Left cardiac atrium (tissue), 4 donors: ENCODE measurements around the gene SIAH2. TPM values are rescaled to one million over a fixed set of nuclear protein-coding genes. Genes with fewer than 3 reads are reported as not detected.
A peak's percentile ranks its signal among the peaks of the same experiment; 100 is the strongest.

Source experiments
- ATAC-seq, 2 donors: fragments of 200-7000 bp; cut with Tn5 transposase; one replicate each; pipeline ENCODE4 v1.9.1; 2020; ENCODE audit warnings: mild to moderate bottlenecking in 2 of 2, moderate library complexity in 2 of 2
- DNase-seq: peaks from one replicate; pipeline ENCODE4 v3.0.0-alpha.2; 2020
- intact Hi-C, 2 donors: fragments of 100-400 bp; cut with DNase I; formaldehyde crosslinking; loops; one replicate each; pipeline versions ENCODE4 v1.14.1 to v1.15.1; 2022 to 2023
- total RNA-seq, 2 donors: library from RNA; stranded (reverse); fragmentation: NEBNext Ultra II Directional; extraction: Animal tissue kit (Norgen Biotek cat#: 25700); gene quantifications; one replicate each; pipeline ENCODE4 v1.2.1, GENCODE V29; 2021
- donor health status: DM: no; HTN: yes; CAD: no.
- donor health status: DM: no; HTN: yes; CAD: no; lungs with severe emphysema.
- donor health status: DM: yes; HTN: yes; CAD: no.
- donor health status: Dilated cardiomyopathy.

The SIAH2 gene
- total RNA-seq, 2 donors from 2014 or later, result 14.7 to 16.4 TPM

DNA sequence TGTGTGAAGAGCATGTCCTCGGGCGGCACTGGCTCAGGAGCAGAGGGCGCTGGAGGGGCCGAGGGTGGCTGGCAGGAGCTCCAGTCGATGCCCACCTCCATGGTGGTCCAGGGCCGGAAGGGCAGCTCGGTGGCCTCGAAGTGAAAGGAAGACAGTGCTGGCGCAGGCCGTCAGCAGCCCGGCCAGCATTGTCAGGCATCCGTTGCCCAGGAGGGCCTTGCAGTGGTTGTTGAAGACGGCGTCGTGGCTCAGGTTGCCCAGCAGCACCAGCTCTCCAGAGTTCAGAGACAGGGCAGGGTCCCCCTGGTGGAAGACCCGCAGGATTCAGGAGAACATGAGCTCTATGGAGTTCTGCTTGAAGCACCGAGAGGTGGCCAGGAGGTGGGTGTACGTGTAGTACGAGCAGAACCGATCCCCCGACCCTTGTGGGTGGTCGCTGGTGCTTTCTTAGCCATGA is 16.5 kb upstream of the SIAH2 start:
- ATAC-seq (no peak), DNase-seq (no peak)
- intact Hi-C loops, result no loop called here

DNA sequence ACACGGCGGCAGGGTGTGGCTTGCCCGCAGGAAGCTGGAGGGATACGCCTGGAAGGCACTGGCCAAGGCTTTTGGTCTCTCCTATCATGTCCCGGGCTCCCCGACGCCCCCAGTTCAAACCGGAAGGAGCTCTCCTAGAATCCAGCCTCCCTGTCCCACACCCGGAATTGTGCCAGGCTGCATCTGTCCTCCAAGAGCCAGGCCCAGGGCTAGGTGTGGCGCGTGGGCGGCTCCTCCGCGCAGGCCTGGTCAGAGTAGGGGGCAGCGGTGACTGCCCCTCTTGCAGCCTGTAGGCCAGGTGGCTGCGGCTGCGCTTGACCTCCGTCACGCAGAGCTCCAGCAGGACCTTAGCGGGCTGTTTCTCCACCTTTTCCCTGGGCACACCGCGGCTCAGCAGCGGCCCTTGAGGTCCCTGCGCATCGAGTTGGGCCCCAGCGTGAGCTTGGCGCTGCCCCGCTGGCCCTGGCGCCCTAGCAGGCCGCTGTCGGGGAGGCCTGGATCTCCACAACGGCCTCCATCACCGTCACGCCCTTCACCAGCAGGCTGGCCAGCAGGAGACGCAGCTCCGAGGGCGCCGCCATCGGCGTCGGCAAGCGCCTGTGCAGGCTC is 15.9 kb upstream of the SIAH2 start:
- DNase-seq, result no peak

DNA sequence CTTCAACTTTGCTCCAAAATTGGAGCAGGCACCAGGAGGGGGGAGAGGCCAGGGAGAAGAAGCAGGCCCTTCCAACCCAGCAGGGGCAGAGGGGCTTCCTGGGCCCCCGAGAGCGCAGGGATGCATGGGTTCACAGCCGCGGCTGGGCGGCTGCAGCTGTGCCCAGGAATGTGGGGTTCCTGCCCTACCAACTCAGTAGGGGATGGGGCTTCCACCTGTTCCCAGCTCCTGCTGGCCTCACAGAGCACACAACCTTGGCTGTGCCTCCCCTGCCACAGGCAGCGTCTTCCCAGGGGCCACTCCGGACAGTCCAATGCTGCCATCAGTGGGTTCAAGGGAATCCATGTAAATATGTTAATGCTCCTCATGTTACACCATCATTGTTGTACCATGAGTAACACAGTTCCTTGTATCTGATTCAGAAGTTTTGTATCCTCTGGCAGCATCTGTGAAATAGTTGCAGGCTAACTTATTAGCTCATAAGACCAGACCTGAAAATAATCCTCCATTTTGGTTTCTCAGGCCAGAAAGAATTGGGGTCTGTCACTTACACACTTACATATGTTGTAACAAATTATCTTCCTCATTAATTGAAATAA is 12.1 kb upstream of the SIAH2 start:
- DNase-seq (no peak), ATAC-seq (no peak)
- intact Hi-C loops, result no loop called here

More for the DNA sequence above, 15.9 kb upstream of the SIAH2 start:
- intact Hi-C loops, result no loop called here
- no peak for ATAC-seq

DNA sequence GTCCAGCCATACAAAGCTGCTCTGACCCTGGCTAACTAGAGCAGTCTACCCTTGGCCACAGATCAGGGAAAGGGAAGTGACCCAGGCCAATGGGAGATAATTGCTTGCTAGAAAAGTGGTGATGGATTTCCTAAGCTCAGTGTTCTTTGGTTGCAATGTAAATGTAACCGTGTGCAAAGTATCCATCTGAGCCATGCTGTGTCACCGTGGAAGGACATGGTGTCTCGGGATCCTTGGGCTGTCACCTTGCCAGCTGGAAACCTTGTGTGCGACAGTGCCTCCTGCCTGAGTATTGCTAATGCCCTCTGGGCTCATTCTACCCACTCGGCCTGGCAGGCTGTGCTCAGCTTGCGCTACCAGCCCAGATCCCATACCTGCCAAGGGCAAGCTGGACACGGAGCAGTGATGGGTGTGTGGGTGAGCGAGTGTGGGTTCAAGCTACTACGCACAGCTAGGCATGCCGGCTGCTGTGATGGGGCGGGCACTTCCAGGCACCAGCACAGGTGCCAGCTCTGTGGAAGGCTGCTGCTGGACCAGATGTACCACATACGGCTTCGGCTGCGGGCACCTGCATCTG is 10.7 kb upstream of the SIAH2 start:
- ATAC-seq (peak in 1 of 2 donors; percentile 45), DNase-seq (no peak)
- intact Hi-C loops, result no loop called here

DNA sequence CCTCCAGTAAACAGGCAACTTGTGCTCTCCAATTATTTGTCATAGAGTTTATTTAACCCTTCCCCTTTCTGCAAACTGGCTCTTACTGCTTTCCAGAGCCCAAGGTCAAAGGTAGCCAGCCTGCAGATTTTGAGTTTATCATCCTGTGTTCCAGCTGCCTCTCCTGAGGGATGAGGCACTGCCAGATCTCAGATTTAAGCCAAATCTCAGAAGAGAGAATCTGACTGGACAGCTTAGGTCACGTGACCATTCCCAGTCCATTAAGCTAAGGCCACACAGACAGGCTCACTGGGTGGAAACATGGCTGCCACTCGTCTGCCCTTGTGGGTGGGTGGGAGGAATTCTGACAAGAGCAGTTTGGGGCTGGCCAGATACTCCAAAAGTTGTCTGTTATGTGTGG is 8.6 kb upstream of the SIAH2 start:
- peak; percentile 16 to 67 for ATAC-seq
- intact Hi-C loops, result no loop called here
- no peak for DNase-seq

DNA sequence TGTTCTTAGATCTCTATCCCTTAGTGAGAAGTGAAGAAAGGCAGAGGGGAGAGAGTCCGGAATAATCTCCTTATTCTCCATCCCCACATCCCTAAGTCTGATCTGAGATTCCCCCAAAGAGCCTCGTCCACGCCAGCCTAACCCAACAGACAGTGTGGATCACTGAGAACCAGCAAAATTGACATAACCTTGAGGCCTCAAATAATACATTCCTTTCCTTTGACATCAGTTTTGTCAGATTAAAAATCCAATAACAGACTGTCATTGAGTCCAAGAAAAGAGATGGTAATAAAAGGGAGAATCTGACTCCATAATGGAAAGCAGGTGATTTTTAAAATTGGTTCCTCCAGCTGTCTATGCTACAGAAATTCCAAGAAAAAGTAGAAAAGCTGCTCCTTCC is 7.7 kb upstream of the SIAH2 start:
- intact Hi-C loops, result no loop called here
- ATAC-seq, result no peak
- DNase-seq, result no peak

DNA sequence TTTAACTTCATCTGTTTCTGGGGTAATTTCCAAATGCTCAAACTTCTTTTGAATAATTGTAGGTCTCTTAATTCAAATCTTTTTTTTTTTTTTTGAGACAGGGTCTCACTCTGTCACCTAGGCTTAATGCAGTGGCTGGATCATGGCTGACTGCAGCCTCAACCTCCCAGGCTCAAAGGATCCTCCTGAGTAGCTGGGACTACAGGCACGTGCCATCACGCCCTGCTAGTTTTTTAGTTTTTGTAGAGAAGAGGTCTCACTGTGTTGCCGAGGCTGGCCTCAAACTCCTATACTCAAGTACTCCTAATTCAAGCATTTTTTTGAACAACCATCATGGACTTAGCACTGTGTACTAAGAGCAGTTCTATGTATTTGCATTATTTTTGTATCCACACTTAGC is 3.8 kb upstream of the SIAH2 start:
- intact Hi-C loops, result loop anchor here in 1 of 2 donors (10.0 kb wide), 1 partner anchor 362 kb away; the partner anchor contains the start of gene TSC22D2
- no peak for ATAC-seq
- DNase-seq, result no peak

DNA sequence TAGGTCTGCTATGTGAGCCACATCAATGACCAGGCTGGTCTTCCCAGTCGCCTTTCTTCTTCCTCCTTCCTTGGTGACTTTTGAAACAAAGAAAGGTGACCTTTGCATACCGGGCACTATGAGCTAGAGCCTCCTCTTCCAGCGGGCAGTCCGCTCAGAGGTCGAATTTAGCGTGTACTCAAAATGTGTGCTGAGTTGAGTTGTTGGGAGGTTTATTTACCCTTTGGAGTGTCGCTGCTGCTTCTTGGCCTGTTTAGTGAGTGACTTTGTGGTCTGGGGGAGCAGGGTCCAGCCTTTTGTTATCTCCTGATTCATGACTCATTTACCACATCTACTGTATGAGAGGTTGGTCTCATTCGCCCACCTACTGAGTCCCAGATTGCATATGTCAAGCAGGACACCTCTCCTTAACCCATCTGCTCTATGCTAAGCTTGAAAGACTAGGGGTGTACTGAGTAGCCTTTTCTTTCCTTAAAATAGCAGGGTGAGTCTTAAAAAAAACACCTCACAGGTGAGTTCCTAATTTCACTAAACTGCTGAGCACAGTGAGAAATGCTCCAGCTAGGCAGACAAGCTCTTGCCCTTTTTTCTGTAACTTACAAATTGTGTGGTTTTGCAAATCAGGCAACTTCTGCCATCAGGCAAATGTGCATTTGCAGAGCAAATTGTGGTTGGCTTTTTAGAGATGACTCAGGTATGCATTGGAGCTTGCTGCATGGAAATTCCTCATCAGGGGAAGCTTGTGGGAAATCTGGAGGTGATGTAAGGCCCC is 3.2 kb upstream of the SIAH2 start:
- intact Hi-C loops, result loop anchor here in 1 of 2 donors (10.0 kb wide), 1 partner anchor 361 kb away; the partner anchor contains the start of gene TSC22D2
- DNase-seq (no peak), ATAC-seq (no peak)

DNA sequence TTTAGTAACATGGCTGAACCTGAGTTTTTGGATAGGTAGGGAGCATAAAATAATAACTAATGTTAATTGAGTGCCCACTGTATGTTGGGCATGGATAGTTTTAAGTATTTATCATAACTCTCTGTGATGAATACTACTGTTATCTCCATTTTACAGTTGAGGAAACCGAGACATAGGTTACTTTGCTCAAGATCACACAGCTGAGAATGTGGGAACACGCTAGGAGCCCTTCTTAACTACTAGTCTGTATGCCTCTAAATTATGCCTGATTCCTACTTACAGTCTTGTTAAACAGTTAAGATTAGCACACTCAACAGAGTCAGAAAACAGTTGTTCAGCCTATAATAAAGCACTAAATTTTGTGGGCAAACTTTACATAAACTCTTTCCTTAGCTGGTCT is 2.0 kb upstream of the SIAH2 start:
- intact Hi-C loops, result loop anchor here in 1 of 2 donors (10.0 kb wide), 1 partner anchor 360 kb away; the partner anchor contains the start of gene TSC22D2

DNA sequence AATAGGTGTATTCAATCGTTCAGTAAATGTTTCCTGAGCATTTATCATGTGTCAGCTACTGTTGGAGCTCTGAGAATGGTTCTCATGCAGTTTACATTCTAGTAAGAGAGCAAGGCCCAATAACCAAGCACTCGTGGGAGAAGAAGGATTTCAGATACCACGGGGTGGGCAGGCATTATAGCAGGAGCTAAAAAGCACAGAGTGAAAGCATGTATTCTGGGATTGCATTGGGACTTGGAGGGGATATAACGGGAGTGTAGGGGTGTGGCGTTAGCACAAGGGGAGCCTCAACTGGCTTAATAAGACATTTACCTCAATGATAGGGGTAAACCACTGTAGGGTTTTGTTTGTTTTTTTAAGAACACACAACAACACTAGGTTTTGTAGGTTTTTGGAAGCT is 1.6 kb upstream of the SIAH2 start:
- ATAC-seq, result no peak
- intact Hi-C loops, result loop anchor here in 1 of 2 donors (10.0 kb wide), 1 partner anchor 360 kb away; the partner anchor contains the start of gene TSC22D2
- no peak for DNase-seq

More for the DNA sequence above, 2.0 kb upstream of the SIAH2 start:
- ATAC-seq, result no peak
- DNase-seq, result no peak

DNA sequence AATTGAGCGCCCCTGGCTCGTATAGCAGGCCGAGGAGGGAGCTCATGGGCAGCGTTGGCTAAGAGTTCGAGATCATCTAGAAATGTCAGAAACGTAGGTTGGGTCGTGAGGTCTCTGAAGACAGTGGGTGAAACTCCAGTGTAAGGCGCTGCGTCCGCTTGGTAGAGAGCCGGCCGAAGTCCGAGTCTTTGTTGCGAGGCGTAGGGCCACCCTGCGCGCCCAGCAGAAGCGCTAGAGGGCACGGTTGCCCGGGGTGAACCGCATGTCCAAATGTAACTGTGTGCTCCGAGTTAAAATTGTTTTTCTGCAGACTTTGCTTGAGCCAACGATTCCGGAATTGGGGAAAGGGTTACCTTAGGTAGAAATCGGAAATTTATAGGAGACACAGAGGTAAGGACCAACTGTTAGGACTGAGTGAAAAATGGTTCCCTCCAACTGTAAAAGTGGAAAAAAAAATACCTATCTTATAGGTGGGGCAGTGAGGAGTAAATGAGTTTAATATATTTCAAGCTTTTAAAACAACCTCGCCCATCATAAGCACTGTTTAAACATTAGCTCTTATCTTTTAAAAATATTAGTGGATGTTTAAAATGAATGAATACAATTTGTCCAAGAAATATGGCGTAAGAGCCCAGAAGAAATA is 993 bp upstream of the SIAH2 start:
- DNase-seq (peak; percentile 76), ATAC-seq (peak; percentile 58 to 72)
- intact Hi-C loops, result loop anchor here in 1 of 2 donors (10.0 kb wide), 1 partner anchor 359 kb away; the partner anchor contains the start of gene TSC22D2

DNA sequence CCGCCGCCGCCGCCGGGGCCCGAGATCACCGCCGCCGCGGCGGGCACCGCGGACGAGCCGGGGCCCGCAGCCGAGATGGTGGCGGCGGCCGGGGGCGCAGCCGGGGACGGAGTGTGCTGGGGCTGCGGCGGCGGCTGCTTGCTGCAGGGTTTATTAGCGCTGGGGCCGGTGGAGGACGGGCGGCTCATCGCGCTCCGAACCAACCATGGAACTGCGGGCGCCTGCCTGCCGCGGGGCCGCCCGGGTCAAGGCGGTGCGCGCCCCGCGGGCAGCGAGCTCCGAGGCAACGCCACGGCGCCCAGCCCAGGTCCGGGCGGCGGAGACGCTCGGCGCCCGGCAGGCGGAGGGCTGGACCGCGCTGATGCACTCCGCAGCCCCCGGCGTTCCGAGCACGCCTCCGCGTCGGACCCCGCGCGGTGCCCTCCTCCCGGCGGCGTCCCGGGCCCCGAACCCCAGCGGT is 277 bp downstream of the SIAH2 start:
- ATAC-seq (peak in 1 of 2 donors; percentile 12), DNase-seq (no peak)
- intact Hi-C loops, result loop anchor here in 1 of 2 donors (10.0 kb wide), 1 partner anchor 358 kb away; the partner anchor contains the start of gene TSC22D2

DNA sequence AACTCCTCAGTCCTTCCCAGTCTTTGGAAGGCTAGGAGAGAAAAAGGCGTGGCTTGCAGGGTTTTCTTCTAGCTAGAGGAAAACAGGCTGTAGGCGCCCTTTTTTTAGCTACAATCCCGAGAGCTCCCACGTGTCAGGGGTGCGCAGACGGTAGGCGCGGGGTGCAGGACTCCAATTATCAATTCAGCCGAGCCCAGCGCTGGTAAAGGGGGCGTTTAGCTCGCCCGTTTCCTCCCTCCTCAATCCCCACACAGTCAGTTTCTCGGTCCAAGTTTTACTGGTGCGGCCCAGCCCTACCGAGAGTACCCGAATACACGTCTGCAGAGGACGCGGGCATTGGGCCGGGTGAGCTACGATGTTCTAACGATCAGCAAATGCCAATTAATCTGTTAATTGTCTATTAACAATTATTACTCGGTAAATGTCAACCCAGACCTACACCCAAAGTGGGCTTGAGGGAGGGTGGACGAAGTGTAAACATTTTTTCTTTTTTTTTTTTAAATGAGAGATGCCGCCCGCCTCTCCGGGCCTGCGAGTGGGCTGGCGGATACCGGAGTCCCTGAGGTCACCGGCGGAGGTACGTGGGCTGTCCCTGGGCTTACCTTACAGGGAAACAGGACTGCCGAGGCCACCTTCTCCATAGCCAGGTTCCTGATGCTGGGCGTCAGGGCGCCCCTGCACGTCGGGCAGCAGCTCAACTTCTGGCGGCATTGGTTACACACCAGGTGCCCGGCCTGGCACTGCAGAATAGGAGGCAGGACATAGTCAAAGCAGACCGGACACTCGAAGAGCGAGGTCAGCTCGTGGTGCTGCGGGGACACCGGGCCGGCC is 923 bp downstream of the SIAH2 start:
- intact Hi-C loops, result loop anchor here in 1 of 2 donors (10.0 kb wide), 1 partner anchor 357 kb away; the partner anchor contains the start of gene TSC22D2
- DNase-seq, result peak; percentile 51
- ATAC-seq, result peak; percentile 3 to 7

DNA sequence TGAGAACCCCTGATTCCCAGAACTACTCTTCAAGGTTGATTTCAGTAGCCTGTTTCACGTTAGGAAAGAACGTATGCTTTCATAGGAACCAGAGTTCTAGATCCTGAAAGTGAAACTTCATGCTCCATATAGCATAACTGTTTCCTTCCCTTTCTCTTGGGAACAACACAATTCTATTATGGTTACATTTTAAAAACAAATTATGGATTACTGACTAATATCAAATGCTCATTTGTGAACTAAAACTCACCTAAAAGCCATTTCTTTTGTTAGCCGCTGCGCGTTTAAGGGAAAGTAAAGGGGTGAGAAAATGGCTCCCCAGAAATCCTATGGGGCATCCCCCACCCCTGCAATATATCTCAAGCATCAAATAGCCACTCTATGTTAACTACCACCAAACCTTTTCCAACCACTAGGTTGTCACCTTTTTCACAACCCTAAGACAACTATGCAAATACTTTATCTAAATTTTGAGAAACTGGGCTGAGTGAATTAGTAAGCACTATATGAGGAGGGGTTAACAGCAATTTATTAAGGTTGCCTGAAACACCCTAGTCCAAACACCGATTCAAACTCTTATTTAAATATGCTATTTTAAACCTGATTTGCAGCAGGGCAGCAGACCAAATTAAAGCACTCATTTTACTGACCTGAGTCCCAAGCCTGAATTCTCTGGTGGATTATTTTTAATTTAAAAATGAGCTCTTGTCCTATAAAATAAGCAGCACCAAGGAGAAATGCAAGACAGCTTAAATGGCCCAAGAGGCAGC is 2.4 kb downstream of the SIAH2 start:
- intact Hi-C loops, result loop anchor here in 1 of 2 donors (10.0 kb wide), 1 partner anchor 356 kb away; the partner anchor contains the start of gene TSC22D2
- no peak for ATAC-seq
- DNase-seq, result no peak

DNA sequence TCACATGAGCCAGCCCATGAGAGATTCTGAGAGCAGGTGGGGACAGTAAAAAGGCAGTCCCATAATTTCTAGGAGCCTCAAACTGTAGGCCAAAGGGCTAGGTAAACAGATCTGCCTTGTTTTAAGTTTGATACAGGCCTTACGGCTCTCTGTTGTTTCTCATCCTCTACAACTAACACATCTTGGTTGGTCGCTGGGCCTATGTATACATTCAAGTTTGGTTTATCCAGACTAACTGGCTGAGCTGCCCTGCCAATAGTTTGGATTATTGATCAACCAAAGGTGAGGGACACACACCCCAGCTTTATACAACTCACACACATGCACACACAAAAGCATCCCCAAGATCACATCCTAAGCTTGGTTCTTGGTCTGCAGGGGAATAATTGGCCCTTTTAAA is 3.0 kb downstream of the SIAH2 start:
- ATAC-seq (no peak), DNase-seq (no peak)
- intact Hi-C loops, result loop anchor here in 1 of 2 donors (10.0 kb wide), 1 partner anchor 355 kb away; the partner anchor contains the start of gene TSC22D2

DNA sequence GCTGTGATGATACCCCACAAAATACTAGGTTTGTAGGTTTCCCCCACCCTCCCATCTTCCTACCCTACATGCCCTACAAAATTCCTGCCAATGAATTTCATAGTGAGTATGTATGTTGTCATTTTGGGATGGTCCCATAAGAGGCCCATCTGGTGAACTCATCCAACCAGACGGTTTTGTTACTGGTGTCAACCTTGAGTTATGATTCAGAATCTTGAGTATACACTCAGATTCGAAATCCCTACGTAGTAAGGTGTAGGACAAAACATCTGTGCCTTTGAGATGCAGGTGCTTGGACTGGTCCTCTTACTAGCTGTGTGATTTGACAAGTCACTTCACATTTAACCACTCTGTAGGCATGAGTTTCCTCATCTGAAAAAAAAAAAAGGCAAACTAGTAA is 3.6 kb downstream of the SIAH2 start:
- no peak for ATAC-seq
- no peak for DNase-seq
- intact Hi-C loops, result no loop called here

DNA sequence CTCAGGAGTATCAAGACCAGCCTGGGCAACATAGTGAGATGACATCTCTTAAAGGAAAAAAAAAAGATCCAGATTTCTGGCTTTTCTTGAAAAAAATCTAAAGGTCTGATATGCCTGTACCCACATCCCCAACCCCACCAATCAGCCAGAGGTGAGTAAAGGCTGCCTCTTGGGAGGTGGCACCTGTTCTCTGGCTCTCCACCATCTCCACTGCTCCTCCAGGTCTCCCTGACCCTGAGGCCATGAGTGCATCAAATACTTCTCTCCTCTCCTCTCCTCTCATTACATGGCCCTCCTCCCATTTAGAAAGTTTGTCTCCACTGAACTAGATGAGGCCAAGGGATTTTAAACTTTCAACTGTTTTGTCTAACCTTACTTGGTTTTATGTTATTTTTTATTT is 5.2 kb downstream of the SIAH2 start:
- DNase-seq (no peak), ATAC-seq (no peak)
- intact Hi-C loops, result no loop called here
